GM12873 (cell line): ENCODE results near the gene OR51Q1.

Experiments
- TF ChIP-seq, protein P1 (sequence below): IDR thresholded peaks from 2 replicates; pipeline ENCODE4 v1.5.1; 2012; ENCODE audit warnings: low read depth, mild to moderate bottlenecking, moderate library complexity, low read length, control low read depth; ENCODE audit not compliant: insufficient read depth; ENCODE audit errors: missing control alignments

Gene OR51Q1, protein sequence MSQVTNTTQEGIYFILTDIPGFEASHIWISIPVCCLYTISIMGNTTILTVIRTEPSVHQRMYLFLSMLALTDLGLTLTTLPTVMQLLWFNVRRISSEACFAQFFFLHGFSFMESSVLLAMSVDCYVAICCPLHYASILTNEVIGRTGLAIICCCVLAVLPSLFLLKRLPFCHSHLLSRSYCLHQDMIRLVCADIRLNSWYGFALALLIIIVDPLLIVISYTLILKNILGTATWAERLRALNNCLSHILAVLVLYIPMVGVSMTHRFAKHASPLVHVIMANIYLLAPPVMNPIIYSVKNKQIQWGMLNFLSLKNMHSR

GRCh38 chr11:5421811-5422210 lies at the start of gene OR51Q1:
TSS of gene OR51Q1 (plus strand) at chr11:5422111. CDS start at chr11:5422201, 90 bp downstream.
- TF ChIP-seq, protein P1, sequence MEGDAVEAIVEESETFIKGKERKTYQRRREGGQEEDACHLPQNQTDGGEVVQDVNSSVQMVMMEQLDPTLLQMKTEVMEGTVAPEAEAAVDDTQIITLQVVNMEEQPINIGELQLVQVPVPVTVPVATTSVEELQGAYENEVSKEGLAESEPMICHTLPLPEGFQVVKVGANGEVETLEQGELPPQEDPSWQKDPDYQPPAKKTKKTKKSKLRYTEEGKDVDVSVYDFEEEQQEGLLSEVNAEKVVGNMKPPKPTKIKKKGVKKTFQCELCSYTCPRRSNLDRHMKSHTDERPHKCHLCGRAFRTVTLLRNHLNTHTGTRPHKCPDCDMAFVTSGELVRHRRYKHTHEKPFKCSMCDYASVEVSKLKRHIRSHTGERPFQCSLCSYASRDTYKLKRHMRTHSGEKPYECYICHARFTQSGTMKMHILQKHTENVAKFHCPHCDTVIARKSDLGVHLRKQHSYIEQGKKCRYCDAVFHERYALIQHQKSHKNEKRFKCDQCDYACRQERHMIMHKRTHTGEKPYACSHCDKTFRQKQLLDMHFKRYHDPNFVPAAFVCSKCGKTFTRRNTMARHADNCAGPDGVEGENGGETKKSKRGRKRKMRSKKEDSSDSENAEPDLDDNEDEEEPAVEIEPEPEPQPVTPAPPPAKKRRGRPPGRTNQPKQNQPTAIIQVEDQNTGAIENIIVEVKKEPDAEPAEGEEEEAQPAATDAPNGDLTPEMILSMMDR: no peak

DNA sequence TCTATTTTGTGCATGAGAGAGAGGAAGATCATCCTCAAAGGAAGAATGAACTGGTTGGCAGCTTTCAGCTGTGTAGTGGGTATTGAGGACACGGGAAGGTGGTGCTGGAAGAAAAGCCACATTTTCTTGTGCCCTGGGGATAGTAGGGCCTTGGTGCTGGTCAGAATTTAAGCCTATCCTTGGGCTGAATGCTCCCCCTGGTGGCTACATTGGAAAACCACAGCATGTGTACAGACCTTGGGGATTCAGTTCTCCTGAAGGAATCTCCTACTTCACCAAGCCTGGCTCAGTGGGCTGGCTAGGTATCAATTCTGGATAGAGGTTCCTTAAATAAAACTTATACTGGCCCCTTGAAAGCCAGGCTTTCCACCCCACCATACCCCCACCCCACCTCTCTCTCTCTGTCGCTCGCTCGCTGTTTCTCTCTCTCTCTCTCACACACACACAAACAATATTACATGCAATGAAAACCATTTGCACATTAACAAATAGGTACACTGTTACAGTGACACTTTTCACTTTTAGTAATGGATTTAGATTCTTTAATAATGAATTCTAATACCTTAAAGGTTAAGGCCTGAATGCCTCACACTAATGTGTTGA lies 41.1 kb upstream of the OR51Q1 start:
- TF ChIP-seq, protein P1: peak; percentile 86

DNA sequence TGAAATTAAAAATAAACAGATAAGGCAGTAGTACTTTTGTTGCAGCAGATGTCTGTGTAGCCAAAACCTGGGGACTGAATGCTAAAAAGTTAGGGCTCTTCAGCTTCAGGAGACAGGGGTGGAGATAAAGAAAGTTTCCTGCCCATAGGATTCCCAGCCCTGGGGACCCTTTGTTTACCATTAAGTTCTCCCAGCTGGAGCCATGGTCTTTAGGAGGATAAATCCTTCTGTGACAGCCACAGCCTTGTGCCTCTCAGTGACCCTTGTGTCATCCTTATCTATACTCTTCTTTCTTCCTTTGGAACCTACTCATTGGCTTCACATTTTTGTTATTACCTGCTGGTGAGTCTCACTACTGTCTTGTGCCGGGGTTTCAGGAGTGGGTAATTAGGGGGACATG lies 38.3 kb upstream of the OR51Q1 start, which contains the start of gene OR51M1:
TSS of gene OR51M1 (plus strand) at position 237 of the 400 bp plus-strand sequence. CDS start 5,587 bp downstream, outside the sequence.
- TF ChIP-seq, protein P1: no peak

GRCh38 chr11:5384335-5384734 lies 37.6 kb upstream of the OR51Q1 start:
- TF ChIP-seq, protein P1: no peak

DNA sequence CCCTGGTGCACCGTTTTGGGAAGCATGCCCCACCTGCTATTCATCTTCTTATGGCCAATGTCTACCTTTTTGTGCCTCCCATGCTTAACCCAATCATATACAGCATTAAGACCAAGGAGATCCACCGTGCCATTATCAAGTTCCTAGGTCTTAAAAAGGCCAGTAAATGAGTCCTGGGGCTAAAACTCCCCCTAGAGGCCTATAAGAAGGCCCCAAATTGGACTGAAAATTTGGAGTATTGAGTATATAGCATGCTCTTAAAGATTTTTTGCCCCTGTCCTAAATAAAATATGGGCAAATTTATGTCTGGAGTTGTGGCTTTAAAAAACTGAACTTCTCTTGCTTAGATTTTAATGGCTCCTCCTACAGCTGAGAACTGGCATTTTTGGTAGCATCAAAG lies 31.7 kb upstream of the OR51Q1 start:
- TF ChIP-seq, protein P1: peak; percentile 15

- TF ChIP-seq, protein P1: no peak
Observed at GRCh38 chr11:5394091-5394490, 27.8 kb upstream of the OR51Q1 start.

GRCh38 chr11:5398936-5399335 lies 23.0 kb upstream of the OR51Q1 start:
- TF ChIP-seq, protein P1: no peak
